Amygdala (tissue), 56 donors: ENCODE measurements around the gene TICAM2.
A peak's percentile ranks its signal among the peaks of the same experiment; 100 is the strongest.
"Not testable (repeated sequence)": the region's sequence is repeated elsewhere in the genome, so short reads cannot be mapped to it uniquely, and the experiment has no call there.

Experiments used
- DNase-seq, 56 donors: peaks; one replicate each; lab custom pipeline; 2025; lab: John Stamatoyannopoulos, UW

Gene TICAM2

DNA sequence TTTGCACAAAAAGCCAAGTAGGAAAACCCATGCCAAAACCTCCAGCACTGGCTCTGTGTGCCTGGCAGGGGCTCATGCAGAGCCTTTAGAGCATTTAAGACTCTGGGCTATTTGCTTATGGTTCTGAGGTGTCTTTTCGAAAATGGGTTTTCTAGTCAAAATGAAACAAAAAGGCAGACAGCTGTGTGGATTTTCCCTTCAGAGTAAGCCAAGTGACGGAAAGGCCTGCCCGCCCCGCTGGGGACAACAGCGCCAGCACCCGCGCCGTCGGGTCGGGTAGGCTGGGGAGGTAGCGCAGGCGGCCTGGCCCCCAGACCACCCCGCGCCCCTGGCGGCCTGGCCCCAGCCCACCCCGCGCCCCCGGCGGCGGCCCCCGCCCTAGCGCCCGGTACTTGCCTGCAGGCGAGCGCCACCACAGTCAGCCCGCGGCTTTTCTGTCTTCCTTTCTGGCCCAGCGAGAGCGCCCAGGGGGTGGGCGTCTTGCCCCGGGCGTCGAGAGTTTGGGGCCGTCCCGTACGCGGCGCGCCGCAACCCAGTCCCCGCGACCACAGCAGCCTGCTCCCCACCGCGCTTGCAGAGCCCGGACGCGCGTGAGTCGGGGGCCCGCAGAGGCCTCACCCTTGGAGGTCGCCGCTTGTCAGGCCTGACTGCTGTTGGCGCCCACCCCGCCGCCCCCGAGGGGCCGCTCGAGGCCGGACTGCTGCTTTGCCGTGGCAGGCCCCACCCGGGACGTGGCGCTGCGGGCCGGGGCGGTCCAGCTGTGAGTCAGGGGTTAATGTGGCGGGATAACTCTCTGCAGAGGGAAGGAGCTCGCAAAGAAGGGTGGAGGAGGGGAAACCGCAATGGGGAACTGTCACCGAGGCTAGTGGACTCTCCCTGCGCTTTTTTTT lies at the start of gene TICAM2:
Gene TICAM2 (minus strand): TSS at position 779 of the 890 bp plus-strand sequence. CDS start 21,223 bp downstream, outside the sequence.
- DNase-seq, result peak in 54 of 56 donors; percentile 26 to 84 (median 60)

GRCh38 chr5:115649541-115649940 lies 47.3 kb upstream of the TICAM2 start:
- no peak for DNase-seq

GRCh38 chr5:115648056-115648455 lies 45.8 kb upstream of the TICAM2 start:
- DNase-seq, result no peak

DNA sequence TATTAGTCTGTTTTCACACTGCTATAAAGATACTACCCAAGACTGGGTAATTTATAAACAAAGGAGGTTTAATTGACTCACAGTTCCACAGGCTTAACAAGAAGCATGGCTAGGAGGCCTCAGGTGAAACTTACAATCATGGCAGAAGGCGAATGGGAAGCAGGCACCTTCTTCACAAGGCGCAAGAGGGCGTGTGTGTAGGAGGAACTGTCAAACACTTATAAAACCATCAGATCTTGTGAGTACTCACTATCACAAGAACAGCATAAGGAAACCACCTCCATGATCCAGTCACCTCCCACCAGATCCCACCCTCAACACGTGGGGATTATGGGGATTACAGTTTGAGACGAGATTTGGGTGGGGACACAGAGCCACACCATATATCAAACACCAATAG lies 43.1 kb upstream of the TICAM2 start:
- DNase-seq, result not testable (repeated sequence)

DNA sequence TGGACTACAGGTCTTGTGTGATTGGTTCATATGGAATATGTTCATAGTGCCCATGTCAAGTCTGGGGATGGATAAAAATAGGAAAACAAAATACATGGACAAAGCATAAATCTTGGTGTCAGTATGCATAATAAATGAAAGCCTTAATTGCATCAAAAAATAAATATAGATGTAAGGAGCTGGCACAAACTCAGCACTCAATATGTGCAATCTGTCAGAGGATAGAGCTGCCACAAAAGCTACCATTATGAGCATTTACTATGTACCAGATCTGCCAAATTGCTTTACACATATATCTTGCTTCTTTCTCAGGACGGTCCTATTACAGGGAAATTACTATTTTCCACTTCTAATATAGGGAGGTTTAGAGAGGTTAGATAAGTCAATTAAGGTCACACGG lies 41.8 kb upstream of the TICAM2 start:
- no peak for DNase-seq

GRCh38 chr5:115641948-115642347 lies 39.7 kb upstream of the TICAM2 start:
- DNase-seq, result no peak

DNA sequence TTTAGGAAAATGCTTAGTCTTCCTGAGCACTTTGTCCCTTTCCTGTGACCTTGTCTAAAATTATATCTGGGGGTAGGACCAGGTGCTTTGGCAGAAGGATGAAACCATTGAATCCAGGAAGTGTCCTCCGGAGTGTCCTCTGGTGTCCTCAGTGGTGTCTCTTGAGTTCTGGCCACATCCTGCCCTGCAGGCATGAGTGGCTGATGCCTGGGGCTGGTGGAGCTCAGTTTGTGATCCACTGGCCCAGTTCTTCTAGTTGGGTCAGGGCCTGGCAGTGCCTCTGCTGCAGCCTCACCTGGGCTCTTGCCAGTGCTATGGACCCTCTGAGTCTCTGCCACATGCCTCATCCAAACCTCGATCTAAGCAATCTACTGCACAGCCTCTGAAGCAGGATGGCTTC lies 38.0 kb upstream of the TICAM2 start:
- DNase-seq, result no peak

GRCh38 chr5:115639377-115639776 lies 37.1 kb upstream of the TICAM2 start:
- no peak for DNase-seq

DNA sequence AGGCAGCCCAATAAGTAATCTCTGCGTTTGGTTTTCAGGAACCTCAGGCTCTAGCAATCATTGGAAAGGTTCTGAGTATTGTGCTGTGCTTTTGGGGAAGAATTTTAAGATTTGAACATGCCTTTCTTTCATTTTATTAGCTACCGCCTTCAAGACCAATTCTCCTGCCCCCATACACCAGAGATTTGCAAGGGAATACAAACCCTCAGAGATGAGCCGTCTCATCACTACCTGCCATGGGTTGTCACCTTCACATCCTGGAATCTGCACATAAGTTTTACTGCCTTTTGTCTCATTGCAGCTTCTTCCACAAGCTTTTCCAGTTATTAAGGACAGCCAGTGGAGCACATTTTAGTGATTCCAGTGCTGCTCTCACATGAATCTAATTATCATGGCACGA lies 35.2 kb upstream of the TICAM2 start:
- no peak for DNase-seq

GRCh38 chr5:115636008-115636407 lies 33.7 kb upstream of the TICAM2 start:
- DNase-seq, result no peak

GRCh38 chr5:115634343-115635132 lies 32.3 kb upstream of the TICAM2 start:
- peak in 54 of 56 donors; percentile 2 to 94 (median 70) for DNase-seq

- no peak for DNase-seq
These were observed 27.6 kb upstream of the TICAM2 start for GRCh38 chr5:115629903-115630302.

- DNase-seq, result no peak
These were observed 25.1 kb upstream of the TICAM2 start for GRCh38 chr5:115627295-115627865.

GRCh38 chr5:115626445-115626823 lies 24.2 kb upstream of the TICAM2 start:
- DNase-seq, result peak in 1 of 56 donors; percentile 49

- peak; percentile 84 to 99 (median 97) for DNase-seq
These were observed 23.5 kb upstream of the TICAM2 start, which contains the start of gene TMED7 for GRCh38 chr5:115625579-115626444. Gene TMED7 (minus strand): TSS chr5:115626036. CDS start chr5:115625792, 244 bp downstream.

GRCh38 chr5:115624994-115625393 lies 22.7 kb upstream of the TICAM2 start:
- no peak for DNase-seq

DNA sequence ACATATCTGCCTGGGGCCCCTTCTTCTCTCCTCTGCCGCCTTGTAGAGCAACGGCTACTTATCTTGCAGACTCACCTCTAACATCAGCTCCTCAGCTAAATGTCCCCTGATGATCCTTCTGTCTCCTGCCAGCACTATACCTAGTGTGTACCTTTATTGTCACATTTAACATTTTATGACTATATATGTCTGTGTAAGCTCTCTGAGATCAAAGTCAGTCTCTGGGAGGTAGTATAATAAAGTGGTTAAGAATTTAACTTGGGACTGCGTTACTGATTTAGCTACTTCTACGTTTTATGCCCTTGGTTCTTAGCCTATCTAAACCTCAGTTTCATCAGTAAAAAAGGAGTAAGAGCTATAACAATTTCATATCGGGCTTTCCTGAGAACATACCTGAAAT lies 21.4 kb upstream of the TICAM2 start:
- DNase-seq, result no peak

- DNase-seq, result no peak
These were observed 19.2 kb upstream of the TICAM2 start for GRCh38 chr5:115621365-115621900.

- DNase-seq, result no peak
These were observed 14.6 kb upstream of the TICAM2 start for GRCh38 chr5:115616892-115617291.

DNA sequence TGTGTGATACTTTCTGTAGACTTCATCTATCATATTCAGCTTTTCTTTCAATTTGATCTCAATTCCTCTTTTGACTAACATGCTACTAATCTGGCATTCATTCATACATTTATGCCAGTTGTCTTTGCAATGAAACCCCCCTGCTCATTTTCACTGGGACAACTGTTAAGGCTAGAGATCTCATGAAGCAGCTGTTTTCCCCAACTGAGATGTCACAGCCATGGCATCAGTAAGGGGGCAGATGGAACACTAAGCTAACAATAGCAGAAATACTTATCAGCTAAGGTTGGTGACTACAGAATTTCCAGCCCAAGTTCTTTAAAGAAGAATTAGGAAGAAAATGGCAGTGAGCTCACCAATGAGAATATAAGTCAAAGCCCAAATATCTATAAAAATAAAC lies 14.2 kb upstream of the TICAM2 start:
- no peak for DNase-seq
